NCI-H526 (cell line): ENCODE data around the gene ING5.
"Not testable (repeated sequence)": the region's sequence is repeated elsewhere in the genome, so short reads cannot be mapped to it uniquely, and the experiment has no call there.

Experiments used
- DNase-seq, 2 experiments: peaks; one replicate each; lab custom pipeline; 2025; lab: John Stamatoyannopoulos, UW

Gene ING5

GRCh38 chr2:241701399-241702154 is at the start of gene ING5:
TSS of gene ING5 (plus strand) at chr2:241702039. CDS start at chr2:241702066, 27 bp downstream.
- peak; percentile 76 to 99 for DNase-seq

- no peak for DNase-seq
These were observed 49.7 kb upstream of the ING5 start for GRCh38 chr2:241652142-241652541.

DNA sequence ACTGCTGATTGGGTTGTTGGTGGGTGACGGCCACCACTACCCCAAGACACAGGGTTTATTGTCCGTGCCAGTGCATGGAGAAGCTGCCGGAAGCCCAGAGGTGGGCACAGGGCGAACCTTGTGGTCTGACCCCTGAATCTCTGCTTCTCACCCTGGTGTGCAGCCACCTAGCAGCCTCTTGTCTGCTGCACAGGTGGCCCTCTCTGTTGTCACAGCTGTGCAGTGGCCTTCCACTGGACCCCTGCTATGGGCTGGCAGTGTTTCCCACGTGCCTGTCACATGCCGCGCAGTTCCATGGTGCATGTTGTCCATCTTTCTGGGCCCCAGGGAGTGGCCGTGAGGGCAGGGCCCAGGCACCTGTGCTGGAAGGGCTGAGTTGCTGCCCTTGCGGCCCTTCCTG is 49.1 kb upstream of the ING5 start:
- no peak for DNase-seq

DNA sequence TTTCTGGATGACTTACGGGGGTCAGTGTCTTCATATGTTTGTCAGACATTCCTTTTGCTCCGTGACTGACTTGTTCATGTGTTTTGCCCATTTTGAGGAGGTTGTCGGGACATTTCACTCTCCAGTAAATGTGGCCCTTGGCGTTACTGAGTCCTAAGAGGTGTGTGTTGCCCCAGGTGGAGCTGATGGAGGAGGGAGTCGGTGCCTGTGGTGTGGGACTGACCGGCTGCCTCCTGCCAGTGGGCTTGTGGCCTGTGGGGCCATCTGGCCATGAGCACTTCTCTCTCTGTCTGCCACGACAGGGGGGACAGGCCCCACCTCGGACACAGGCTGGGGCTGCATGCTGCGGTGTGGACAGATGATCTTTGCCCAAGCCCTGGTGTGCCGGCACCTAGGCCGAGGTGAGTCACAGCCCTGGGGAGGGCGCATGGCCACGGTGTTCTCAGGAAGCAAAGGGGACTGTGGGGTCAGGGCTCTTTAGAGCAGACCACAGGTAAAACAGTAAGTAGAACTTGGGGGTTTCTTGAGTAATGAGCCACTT is 48.6 kb upstream of the ING5 start:
- no peak for DNase-seq

DNA sequence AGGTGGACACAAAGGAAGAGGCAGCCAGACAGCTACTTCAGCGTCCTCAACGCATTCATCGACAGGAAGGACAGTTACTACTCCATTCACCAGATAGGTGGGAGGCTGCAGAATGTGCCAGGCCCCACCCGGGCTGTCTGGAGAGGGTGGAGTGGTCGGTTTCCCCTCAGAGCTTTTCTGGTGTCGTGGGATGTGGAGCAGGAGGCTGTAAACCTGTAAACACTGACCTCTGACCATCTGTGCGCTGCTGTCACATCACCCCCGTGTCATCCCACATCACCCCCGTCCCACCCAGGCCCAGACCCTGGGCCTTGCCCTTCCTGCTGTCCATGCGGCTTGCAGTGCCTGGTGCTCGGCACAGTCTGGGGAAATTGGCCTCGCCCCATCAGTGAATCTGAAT is 47.3 kb upstream of the ING5 start:
- DNase-seq, result no peak

- no peak for DNase-seq
These were observed 46.2 kb upstream of the ING5 start for GRCh38 chr2:241655516-241656189.

GRCh38 chr2:241656190-241656741 is 45.6 kb upstream of the ING5 start:
- DNase-seq, result no peak

DNA sequence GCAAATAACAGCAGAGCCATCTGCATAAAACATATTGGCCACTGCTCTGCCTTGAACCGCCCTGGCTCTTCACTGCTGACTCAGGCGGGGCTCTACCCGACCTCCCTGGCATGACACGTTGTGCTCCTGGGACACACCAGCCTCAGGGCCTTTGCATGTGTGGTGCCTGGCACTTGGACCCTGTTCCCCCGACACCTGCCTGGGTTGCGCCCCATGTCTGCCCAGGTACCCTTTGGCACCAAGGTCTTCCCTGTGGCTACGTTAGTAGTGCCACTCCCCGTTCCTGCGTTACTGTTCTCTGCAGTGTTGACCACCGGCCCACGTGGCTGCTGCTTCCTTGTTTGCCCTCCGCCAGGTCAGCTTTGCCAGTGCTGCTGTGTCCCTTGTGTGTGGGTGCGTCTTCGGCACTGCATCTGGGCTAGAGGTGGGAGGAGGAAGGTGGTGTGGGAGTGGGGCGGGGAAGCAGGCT is 44.0 kb upstream of the ING5 start:
- DNase-seq, result no peak

- no peak for DNase-seq
These were observed 43.5 kb upstream of the ING5 start for GRCh38 chr2:241658296-241658695.

- DNase-seq, result peak; percentile 61 to 88
These were observed 42.6 kb upstream of the ING5 start for GRCh38 chr2:241659150-241659739.

- DNase-seq, result no peak
These were observed 41.1 kb upstream of the ING5 start for GRCh38 chr2:241660593-241661213.

DNA sequence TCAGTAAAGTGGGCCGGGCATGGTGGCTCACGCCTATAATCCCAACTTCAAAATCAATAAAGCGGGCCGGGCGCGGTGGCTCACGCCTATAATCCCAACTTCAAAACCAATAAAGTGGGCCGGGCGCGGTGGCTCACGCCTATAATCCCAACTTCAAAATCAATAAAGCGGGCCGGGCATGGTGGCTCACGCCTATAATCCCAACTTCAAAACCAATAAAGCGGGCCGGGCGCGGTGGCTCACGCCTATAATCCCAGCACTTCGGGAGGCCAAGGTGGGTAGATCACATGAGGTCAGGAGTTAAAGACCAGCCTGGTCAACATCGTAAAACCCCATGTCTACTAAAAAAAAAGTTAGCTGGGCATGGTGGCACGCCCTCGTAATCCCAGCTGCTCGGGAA is 39.1 kb upstream of the ING5 start:
- DNase-seq, result not testable (repeated sequence)

GRCh38 chr2:241665731-241666440 is 36.0 kb upstream of the ING5 start:
- no peak for DNase-seq

GRCh38 chr2:241666627-241667400 is 35.0 kb upstream of the ING5 start:
- DNase-seq, result peak; percentile 30 to 74

- DNase-seq, result no peak
These were observed 33.5 kb upstream of the ING5 start for GRCh38 chr2:241668354-241668753.

- DNase-seq, result no peak
These were observed 33.0 kb upstream of the ING5 start for GRCh38 chr2:241668839-241669238.

DNA sequence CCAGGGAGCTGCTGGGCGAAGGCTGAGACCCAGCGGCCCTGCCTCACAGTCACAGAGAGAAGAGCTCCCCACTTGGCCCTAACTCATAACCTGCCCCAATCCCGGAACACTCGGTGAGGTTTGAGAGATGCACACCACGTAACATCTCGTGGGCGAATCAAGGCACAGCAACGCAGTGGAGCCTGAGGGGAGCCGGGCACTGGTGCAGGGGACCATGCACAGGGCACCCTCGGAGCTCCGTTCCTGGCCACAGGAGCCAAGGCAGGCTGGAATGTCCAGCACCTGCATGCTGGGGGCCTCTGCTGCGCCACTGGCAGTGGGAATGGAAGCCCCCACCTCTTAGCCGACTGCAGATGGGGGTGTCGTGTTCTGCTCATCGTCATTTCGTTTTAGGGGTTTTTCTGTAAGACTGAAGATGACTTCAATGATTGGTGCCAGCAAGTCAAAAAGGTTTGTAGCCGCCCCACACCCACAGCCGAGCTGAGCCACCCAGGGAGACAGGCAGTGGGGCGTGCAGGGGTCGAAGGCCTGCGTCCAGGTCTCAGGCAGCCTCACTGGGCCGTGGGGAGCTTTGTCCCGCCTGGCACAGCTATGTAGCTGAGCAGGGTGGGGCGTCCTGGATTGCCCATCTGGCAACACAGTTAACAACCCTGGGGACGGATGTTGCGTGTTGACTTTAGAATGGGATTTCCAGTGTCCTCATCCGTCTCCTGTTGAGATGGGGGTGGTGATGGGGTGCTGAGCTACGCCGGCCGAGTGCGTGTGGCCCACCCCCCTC is 31.3 kb upstream of the ING5 start:
- DNase-seq, result no peak

GRCh38 chr2:241671457-241672240 is 30.2 kb upstream of the ING5 start:
- DNase-seq, result no peak
